ENCODE data around the gene AP5Z1. TPM values are rescaled to one million over a fixed set of nuclear protein-coding genes. Genes with fewer than 3 reads are reported as not detected.

The AP5Z1 gene
- total RNA-seq, 1 donor from 2014 or later: 44.4 TPM

DNA sequence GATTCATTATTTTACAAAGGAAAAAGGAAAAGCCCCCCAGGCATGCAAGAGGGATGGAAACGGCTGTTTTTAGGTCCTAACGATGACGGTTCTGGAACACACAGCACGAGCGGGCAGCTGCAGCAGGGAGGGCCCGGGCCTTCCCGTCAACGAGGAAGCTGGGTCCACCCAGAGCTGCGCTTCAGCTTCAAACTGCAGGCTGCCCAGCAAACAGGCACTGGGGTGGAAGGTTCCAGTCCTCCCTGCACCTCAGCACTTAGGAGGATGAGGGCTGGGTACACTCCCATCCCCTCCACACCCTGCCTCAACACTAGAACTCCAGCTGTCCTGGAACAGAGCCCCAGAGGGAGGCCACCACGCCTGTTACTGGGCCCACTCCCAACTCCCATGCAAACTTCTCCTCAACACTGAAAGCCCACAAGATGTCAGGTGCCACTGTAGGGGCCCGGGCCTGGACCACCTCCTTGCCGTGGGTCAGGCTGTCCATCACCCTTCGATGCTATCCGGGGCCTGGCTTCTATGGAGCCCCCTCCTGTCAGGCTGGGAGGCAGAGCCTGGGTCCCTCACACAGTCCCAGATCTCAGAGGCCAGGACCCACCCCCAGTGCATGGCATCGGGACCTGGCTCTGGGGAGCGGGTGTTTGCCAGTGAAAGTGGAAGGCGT is 53.4 kb downstream of the AP5Z1 start:
- intact Hi-C loops (cut with micrococcal nuclease): no loop called here
- Mint-ChIP-seq H3K27me3 (no peaks in the 10 kb centered on the region), H3K9me3 (no peaks in the 10 kb centered on the region), H3K4me1 (peaks cover 4% of the 10 kb centered on the region), H3K36me3 (ENCODE audit: low read depth) (no peaks in the 10 kb centered on the region), H3K27ac (no peak overlapping the region), H3K4me3 (no peak overlapping the region)
- DNase-seq: no peak

DNA sequence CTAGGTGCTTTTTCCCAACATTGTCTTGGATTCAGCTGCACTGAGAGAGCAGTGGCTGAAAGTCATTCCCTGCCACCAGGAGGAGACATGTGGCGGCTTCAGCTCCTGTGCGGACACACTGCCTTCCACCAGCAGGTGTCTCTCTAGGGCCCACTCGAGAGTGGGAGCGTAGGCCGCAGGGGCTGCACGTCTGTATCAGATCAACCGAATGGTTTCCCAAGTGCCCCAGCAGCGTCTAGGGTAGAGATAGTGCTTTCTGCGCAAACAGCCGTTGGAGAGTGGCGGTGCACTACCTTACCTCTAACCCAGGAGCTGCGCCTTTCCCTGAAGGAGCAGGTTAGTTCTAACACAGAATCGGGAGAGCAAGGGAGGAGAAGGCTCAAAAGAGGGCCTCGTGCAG is 54.8 kb downstream of the AP5Z1 start:
- no peaks in the 10 kb centered on the region for H3K9me3 Mint-ChIP-seq
- intact Hi-C loops (cut with micrococcal nuclease): loop anchor here (2.0 kb wide), 1 partner anchor 53 kb away; the partner anchor contains the start of gene RADIL
- no peaks in the 10 kb centered on the region for H3K27me3 Mint-ChIP-seq
- peak; percentile 86 for DNase-seq
- no peaks in the 10 kb centered on the region for H3K36me3 Mint-ChIP-seq (ENCODE audit: low read depth)
- peaks cover 4% of the 10 kb centered on the region for H3K4me1 Mint-ChIP-seq
- no peak overlapping the region for H3K27ac Mint-ChIP-seq
- no peak overlapping the region for H3K4me3 Mint-ChIP-seq

DNA sequence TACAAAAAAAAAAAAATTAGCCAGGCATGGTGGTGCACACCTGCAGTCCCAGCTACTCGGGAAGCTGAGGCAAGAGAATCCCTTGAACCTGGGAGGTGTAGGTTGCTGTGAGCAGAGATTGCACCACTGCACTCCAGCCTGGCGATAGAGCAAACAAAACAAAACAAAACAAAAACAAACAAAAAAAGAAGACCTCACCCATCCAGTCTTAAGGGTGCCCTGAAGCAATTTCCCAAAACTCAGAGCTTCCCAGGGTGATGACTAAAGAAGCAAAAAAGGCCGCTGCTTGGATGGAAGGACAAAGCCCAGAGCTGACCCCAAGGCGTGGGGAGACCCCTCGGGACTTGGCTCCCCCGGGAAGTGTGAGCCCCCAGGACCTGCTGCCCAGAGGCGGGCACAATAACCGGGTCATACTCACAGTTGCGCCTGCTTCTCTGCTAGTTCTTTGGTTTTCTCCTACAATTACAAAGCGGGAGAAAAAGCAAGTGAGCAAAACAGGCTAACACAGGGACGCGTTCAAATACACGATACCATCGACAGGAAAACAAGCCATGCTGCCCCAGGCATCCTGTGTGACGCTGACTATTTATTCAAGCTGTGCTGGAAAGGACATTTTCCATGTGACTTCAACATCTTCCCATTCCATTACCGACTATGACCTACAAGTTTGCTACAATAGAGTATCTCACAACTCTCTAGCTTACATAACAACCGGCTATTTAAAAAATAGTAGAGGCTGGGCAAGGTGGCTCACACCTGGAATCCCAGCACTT is 56.5 kb downstream of the AP5Z1 start:
- DNase-seq: no peak
- no peaks in the 10 kb centered on the region for H3K36me3 Mint-ChIP-seq (ENCODE audit: low read depth)
- H3K4me3 Mint-ChIP-seq: no peak overlapping the region
- H3K27me3 Mint-ChIP-seq: no peaks in the 10 kb centered on the region
- H3K4me1 Mint-ChIP-seq: peaks cover 4% of the 10 kb centered on the region
- intact Hi-C loops (cut with micrococcal nuclease): loop anchor here (2.0 kb wide), 1 partner anchor 51 kb away; the partner anchor contains the start of gene RADIL
- no peak overlapping the region for H3K27ac Mint-ChIP-seq
- H3K9me3 Mint-ChIP-seq: no peaks in the 10 kb centered on the region

DNA sequence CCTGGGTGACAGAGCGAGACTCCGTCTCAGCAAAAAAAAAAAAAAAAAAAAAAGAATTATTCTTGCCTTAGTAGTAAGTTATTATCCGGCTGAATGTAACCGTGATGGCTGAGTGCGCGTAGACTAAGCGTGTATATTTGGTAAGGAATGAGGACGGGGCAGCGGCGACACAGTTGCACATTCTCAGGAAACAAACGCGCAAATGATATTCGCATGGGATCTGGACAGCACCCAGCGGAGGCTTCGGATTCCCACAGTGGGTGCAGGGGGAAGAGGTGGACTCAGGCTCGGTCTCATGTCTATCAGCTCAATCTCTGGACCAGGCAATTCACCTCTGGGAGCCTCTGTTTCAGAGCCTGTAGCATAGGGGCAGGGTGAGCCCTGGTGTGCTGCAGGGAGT is 57.3 kb downstream of the AP5Z1 start:
- Mint-ChIP-seq H3K4me3 (no peak overlapping the region), H3K27ac (no peak overlapping the region), H3K4me1 (peaks cover 4% of the 10 kb centered on the region), H3K9me3 (no peaks in the 10 kb centered on the region), H3K36me3 (ENCODE audit: low read depth) (no peaks in the 10 kb centered on the region), H3K27me3 (no peaks in the 10 kb centered on the region)
- intact Hi-C loops (cut with micrococcal nuclease): no loop called here
- DNase-seq: no peak

DNA sequence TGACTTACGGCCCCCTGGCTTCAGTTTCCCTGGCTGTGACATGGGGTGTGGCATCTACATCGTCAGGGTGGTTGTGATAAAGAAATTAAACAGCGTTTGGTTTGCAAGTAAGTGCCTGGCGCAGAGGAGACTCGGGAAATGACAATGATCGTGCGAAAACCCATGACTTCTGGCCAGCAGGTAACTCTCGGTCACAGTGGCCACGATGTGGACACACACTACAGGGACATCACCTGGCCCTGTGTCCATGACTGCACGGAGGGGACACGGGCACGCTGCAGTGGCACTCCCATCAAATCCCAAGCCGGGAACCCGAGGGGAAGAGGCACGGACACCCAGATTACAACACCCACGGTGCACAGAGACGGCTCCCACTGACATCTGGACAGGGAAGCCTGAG is 57.8 kb downstream of the AP5Z1 start:
- intact Hi-C loops (cut with micrococcal nuclease): no loop called here
- Mint-ChIP-seq H3K4me3 (no peak overlapping the region), H3K9me3 (no peaks in the 10 kb centered on the region), H3K36me3 (ENCODE audit: low read depth) (no peaks in the 10 kb centered on the region), H3K27ac (no peak overlapping the region), H3K4me1 (peaks cover 4% of the 10 kb centered on the region), H3K27me3 (no peaks in the 10 kb centered on the region)
- DNase-seq: no peak

DNA sequence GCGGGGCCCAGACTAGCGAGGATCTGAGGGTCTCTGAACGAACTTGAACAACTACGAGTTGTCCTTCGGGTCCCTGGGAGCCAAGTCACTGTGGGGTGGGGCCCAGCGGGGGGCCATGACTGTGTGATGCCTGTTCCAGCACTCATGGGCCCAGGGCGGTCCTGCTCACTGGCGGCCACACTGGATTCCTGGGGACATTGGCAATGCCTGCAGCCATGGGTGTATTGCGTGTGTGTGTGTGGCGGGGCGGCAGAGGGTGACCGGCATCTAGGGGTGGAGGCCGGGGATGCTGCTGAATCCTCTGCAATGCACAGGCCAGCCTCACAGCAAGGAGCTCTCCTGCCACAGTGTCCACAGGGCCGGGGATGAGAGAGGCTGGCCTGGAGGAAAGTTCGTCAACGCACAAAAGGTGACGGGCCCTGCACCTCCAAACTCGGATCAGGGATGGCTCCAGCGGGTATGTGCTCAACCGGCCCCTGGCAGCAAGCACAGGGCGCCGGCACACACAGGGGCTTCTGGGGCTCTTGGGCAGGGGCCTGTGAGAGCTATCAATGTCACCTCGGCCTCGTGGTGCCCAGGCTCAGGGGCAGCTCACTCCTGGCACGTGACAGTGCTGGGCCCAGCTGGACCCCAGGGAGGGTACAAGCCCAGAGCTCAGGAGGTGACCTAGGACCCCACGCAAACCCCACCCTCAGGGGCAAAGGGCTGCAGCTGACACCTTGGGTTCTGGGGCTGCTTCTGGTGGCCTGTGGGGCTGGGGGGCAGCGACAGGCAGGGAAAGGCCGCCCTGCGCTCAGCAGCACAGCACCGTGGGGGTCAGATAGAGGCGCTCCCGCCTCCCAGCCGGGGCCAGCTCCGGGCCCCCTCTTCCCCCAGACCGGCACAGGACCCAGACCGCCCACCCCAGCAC is 58.5 kb downstream of the AP5Z1 start:
- H3K27me3 Mint-ChIP-seq: no peaks in the 10 kb centered on the region
- no peak overlapping the region for H3K4me3 Mint-ChIP-seq
- no peak for DNase-seq
- H3K36me3 Mint-ChIP-seq (ENCODE audit: low read depth): no peaks in the 10 kb centered on the region
- peaks cover 4% of the 10 kb centered on the region for H3K4me1 Mint-ChIP-seq
- no peak overlapping the region for H3K27ac Mint-ChIP-seq
- intact Hi-C loops (cut with micrococcal nuclease): no loop called here
- H3K9me3 Mint-ChIP-seq: no peaks in the 10 kb centered on the region

DNA sequence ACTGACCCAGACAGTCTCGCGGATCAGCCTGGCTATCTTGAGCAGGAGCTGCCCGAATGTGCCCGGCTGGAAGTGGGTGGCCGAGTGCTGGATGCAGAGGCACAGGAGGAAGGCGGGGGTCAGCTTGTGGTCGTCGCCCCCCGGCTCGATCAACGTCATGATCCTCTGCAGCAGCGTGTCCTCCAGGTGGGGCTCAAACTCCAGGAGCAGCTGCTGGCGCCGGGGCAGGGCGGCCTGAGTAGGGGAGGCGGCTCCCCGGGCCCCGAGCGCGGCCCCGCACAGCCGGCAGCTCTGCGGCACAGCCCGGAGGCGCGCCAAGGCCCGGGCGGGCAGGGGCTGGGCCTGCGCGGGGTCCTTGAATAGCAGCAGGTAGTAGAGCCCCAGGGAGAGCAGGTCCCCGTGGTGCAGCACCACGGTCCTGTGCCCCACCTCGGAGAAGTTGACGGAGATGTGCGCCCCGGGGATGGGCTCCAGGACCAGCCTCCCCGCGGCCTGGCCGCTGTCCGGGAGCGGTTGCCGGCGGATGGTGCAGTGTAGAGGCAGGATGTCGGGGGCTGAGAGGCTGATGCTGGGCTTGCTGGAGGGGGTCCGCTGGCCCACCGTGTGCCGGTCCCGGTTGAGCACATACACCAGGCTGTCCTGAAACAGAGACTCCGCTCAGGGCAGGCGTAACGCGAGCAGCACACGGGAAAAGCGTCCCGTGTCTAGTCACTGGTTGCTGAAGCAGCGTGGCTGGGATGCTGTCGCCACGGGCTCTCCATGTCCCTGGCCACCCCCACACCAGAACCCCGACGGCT is 59.4 kb downstream of the AP5Z1 start:
- no peak overlapping the region for H3K4me3 Mint-ChIP-seq
- H3K9me3 Mint-ChIP-seq: no peaks in the 10 kb centered on the region
- no peaks in the 10 kb centered on the region for H3K36me3 Mint-ChIP-seq (ENCODE audit: low read depth)
- no peaks in the 10 kb centered on the region for H3K27me3 Mint-ChIP-seq
- no peak overlapping the region for H3K27ac Mint-ChIP-seq
- DNase-seq: no peak
- intact Hi-C loops (cut with micrococcal nuclease): no loop called here
- peaks cover 4% of the 10 kb centered on the region for H3K4me1 Mint-ChIP-seq

DNA sequence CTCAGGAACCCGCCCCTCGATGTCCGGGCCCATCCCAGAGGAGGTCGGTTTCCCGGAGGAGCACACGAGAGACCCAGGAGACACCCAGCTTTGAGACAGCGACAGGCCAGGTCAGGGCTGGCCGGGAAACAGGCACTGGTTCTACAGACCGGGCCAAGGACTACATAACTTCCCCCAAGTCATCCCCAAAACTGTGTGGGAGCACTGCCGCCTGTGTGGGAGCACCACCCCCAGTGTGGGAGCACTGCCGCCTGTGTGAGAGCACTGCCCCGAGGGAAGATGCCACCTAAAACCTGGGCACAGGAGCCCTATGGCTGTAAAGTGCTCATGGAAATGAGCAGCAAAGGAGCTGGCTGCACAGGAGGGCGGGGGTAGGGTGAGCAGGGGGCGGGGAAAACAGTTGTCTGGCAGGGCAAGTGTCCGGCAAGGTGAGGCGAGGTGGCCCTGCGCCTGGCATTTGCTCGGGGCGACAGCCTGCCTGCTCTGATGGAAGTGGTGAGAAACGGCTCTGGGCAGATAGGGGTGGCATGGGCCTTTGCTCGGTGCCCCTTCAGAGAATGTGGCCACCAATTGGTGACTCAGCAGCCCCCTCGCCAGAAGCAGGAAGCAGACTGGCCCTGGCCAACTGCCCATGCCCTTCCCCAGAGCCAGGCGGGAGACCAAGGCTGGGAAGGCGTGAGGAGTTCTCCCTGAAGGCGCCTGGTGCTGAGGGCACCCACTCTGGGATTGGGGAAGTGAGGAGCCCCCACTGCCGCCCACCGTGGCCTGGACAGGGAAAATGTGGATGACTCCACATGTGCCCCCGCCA is 60.2 kb downstream of the AP5Z1 start:
- no peaks in the 10 kb centered on the region for H3K36me3 Mint-ChIP-seq (ENCODE audit: low read depth)
- H3K4me1 Mint-ChIP-seq: no peaks in the 10 kb centered on the region
- no peak for DNase-seq
- no peak overlapping the region for H3K27ac Mint-ChIP-seq
- H3K27me3 Mint-ChIP-seq: no peaks in the 10 kb centered on the region
- H3K9me3 Mint-ChIP-seq: no peaks in the 10 kb centered on the region
- intact Hi-C loops (cut with micrococcal nuclease): no loop called here
- no peak overlapping the region for H3K4me3 Mint-ChIP-seq

DNA sequence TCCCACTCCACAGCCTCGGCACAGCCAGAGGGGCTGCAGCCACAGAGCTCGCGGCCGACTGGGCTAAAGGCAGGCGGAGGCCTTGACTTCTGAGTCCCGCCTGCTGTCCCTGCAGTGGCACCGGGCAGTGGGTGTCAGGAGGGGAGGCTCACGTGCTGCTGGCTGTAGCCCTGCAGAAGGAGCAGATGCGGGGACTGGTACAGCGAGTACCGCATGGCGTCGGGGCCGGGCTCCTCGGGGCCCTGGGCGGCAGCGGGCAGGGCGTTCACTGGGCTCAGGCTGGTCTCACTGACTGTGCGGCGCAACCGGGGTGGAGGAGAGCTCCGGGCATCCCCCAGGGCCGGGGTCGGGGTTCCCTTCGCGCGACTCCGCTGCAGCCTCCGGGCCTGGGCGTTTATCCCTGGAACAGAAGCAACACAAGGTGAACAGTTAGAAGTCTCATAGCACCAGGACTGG is 60.8 kb downstream of the AP5Z1 start:
- Mint-ChIP-seq H3K27ac (no peak overlapping the region), H3K4me1 (no peaks in the 10 kb centered on the region), H3K27me3 (no peaks in the 10 kb centered on the region), H3K9me3 (no peaks in the 10 kb centered on the region), H3K36me3 (ENCODE audit: low read depth) (no peaks in the 10 kb centered on the region), H3K4me3 (no peak overlapping the region)
- intact Hi-C loops (cut with micrococcal nuclease): no loop called here
- no peak for DNase-seq

DNA sequence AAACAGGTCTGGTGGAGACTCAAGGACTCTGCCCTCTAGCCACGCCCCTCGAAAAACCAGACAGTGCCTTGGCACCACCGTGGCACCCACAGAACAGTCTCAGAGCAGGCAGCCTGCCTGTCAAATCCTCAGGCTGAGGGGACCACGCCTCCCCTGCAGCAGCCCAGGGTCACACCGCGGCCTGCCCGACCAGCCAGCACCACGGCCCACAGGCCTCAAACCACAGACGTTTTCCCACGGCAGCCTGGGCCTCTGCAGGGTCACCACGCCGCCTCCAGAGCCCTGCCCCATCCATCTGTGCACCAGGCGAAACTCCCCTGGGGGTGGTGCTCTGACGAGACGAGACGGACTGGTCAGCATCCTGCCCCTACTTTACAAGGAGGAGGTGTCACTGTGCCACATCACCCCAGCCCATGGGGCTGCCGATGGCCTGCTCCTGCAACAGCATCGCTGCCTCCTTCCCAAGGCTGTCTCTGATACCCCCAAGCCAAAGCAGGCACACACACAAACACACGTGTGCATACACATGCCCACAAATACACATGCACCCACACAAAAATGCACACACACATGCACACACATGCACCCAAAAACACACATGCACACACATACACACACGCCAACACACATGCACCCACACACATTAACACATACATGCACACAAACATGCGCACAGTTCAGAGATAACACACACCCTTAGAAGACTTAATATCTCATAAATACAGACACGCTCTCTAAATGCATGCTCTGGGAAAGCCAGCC is 61.8 kb downstream of the AP5Z1 start:
- Mint-ChIP-seq H3K27ac (no peak overlapping the region), H3K36me3 (ENCODE audit: low read depth) (no peaks in the 10 kb centered on the region), H3K9me3 (no peaks in the 10 kb centered on the region), H3K27me3 (no peaks in the 10 kb centered on the region), H3K4me3 (no peak overlapping the region), H3K4me1 (no peaks in the 10 kb centered on the region)
- intact Hi-C loops (cut with micrococcal nuclease): no loop called here
- DNase-seq: no peak

DNA sequence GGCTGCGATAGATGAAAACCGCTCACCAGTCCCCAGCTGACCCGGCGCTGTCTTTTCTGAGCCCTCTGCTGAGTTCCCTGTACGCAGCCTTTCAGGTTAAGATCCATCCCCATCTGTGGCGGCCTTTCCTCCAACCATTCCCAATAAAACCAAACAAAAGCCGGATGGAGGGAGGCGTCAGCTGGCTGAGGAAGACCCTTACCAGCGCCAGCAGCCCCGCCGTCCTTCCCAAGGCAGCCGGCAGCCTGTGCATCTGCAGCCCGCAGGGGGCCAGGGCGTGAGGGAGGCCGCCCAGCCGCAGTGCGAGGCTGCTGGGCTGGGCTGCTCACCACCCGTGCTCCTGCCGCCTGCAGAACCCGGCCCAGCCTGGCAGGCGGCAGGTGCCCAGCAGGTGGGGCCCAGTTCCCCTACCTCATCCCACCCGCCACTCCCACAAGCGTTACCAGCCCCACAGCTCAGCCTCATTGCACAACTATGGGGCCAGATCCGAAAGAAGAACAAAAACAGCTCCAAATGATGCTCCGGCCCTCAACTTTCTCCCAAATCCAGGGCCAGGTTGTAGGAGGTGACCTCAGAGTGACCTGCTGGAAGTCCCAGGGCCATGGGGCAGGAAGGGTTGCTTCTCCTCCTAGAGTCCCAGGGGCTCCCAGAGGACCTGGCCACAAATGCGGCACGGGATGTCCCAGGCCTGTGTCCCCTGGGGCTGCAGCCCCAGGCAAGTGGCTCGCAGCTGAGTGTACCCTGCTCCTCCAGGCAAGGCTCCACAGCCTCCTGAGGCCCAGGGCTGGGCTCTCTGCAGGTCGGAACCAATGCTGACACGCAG is 62.6 kb downstream of the AP5Z1 start:
- H3K36me3 Mint-ChIP-seq (ENCODE audit: low read depth): no peaks in the 10 kb centered on the region
- no peaks in the 10 kb centered on the region for H3K27me3 Mint-ChIP-seq
- H3K4me1 Mint-ChIP-seq: no peaks in the 10 kb centered on the region
- H3K4me3 Mint-ChIP-seq: no peak overlapping the region
- DNase-seq: no peak
- intact Hi-C loops (cut with micrococcal nuclease): no loop called here
- no peaks in the 10 kb centered on the region for H3K9me3 Mint-ChIP-seq
- no peak overlapping the region for H3K27ac Mint-ChIP-seq

All from activated CD4-positive, alpha-beta T cell treated with anti-CD3 and anti-CD28 coated beads, Interleukin-2, amount 10 ng/mL, durations not matched to agents 24 days and 14 days (primary cell).